ENCODE data around the gene CEND1. TPM values are rescaled to one million over a fixed set of nuclear protein-coding genes. Genes with fewer than 3 reads are reported as not detected.
A peak's percentile ranks its signal among the peaks of the same experiment; 100 is the strongest.

CEND1 gene
- total and polyA plus RNA-seq, 8 donors, result 0.23 TPM; not detected in 7

DNA sequence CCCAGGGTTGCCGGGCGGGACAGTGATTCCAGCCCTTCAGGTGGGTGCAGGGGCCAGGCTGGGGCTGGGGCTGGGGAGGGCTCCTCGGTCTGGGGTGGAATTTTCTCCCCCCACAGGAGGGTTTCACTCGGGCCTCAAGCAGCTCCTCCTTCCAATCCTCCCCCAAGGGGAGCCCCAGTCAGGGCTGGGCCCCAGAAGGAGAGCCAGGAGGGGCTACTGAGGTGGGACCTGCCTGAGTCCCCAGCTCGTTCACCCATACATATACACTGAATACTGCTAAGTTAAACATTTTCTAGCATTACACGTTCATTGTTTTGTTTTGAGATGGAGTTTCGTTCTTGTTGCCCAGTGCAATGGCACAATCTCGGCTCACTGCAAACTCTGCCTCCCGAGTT, 36.3 kb upstream of the CEND1 start:
- intact Hi-C loops (cut with DNase I; ENCODE audit: low total_unique reads), result no loop called here
- peak overlapping the region; percentile 89 to 96 (median 94) for H3K27ac ChIP-seq

DNA sequence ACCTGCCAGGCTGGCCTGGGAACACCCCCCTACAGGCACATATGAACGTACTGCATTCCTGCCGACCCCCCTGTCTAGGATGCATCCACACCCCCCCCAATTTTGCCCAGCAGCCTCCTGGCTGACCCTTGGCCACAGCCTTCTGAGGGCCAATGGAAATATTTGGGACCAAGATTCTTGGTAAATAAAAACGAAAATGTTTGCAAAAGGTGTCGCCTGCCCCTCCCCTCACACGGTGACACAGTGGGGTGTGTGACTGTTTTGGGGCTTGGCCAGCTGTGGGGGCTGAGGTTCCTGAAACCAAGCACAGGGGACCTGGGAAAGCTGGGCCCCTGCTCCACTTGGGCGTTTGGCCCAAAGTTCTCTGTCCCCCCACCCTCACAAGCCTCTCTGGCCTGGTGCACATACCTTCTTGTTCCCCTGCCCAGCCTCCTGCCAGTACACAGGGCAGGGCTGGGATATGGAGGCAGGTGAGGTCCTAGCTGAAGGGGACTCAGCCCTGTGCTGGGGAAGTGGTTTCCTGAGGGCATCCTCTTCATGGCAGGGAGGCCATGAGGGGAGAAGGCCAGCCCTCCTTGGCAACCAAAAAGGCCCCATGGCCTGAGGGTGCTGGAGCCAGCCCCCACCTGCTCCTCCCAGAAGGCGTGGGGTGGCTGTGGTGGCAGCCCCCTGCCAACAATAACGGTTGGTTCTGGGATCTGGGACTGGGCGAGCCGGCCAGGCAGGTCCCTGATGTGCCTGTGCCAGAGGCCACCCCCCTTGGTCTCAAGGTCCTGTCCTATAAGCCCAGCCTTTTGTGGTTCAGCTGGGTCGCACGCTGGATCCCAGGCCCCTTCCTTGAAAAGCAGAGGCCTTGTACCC, 35.7 kb upstream of the CEND1 start:
- Histone ChIP-seq H3K27ac (peak overlapping the region; percentile 89 to 96 (median 94)), H3K9me3 (no peaks in the 10 kb centered on the region), H3K4me3 (peak overlapping the region in 1 of 4 donors; percentile 54), H3K4me1 (peaks cover 86 to 100% (median 97%) of the 10 kb centered on the region in 4 donors), H3K27me3 (peaks cover 0 to 68% (median 29%) of the 10 kb centered on the region in 3 donors), H3K36me3 (peaks cover 32 to 44% (median 43%) of the 10 kb centered on the region in 4 donors)
- DNase-seq, result peak; percentile 85 to 87
- WGBS, 5 donors, result 32 to 63% (median 38%) methylated on average over 6 to 12 of the region's 12 CpGs
- TF ChIP-seq CTCF (IDR thresholded peaks at IDR 0.05) (no peak), POLR2AphosphoS5 (IDR thresholded peaks at IDR 0.05) (peak in 1 of 3 donors; percentile 31)
- intact Hi-C loops (cut with DNase I; ENCODE audit: low total_unique reads), result no loop called here

More for the DNA sequence above, 36.3 kb upstream of the CEND1 start:
- Histone ChIP-seq H3K4me1 (peaks cover 86 to 100% (median 97%) of the 10 kb centered on the region in 4 donors), H3K27me3 (peaks cover 0 to 75% (median 36%) of the 10 kb centered on the region in 3 donors), H3K4me3 (peak overlapping the region in 3 of 4 donors; percentile 46 to 56 (median 54)), H3K36me3 (peaks cover 32 to 44% (median 43%) of the 10 kb centered on the region in 4 donors), H3K9me3 (no peaks in the 10 kb centered on the region)
- WGBS, 5 donors, result 28 to 57% (median 40%) methylated on average over 7 to 9 of the region's 9 CpGs
- no peak for DNase-seq
- no peak for TF ChIP-seq CTCF (IDR thresholded peaks at IDR 0.05)
- no peak for TF ChIP-seq POLR2A (IDR thresholded peaks at IDR 0.05)
- TF ChIP-seq POLR2AphosphoS5 (IDR thresholded peaks at IDR 0.05), result no peak
- no peak for TF ChIP-seq EP300 (IDR thresholded peaks at IDR 0.05)

DNA sequence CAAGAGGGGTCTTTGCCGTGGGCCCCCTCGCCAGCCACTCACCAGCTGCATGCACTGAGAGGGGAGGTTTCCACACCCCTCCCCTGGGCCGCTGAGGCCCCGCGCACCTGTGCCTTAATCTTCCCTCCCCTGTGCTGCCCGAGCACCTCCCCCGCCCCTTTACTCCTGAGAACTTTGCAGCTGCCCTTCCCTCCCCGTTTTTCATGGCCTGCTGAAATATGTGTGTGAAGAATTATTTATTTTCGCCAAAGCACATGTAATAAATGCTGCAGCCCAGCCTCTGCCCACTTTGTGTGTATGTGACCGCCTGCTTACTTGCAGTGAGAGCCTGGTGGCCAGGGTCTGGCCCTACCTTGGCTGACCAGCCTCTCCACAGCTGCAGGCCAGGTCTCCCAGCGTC, 35.1 kb upstream of the CEND1 start:
- Histone ChIP-seq H3K36me3 (peaks cover 32 to 44% (median 43%) of the 10 kb centered on the region in 4 donors), H3K9me3 (no peaks in the 10 kb centered on the region), H3K4me1 (peaks cover 84 to 99% (median 95%) of the 10 kb centered on the region in 4 donors), H3K27me3 (peaks cover 0 to 62% (median 23%) of the 10 kb centered on the region in 3 donors), H3K27ac (peak overlapping the region; percentile 89 to 96 (median 94)), H3K4me3 (peak overlapping the region in 1 of 4 donors; percentile 21)
- DNase-seq, result peak in 1 of 2 donors; percentile 74
- intact Hi-C loops (cut with DNase I; ENCODE audit: low total_unique reads), result no loop called here
- TF ChIP-seq EP300 (IDR thresholded peaks at IDR 0.05), result no peak
- no peak for TF ChIP-seq CTCF (IDR thresholded peaks at IDR 0.05)
- no peak for TF ChIP-seq POLR2AphosphoS5 (IDR thresholded peaks at IDR 0.05)
- no peak for TF ChIP-seq POLR2A (IDR thresholded peaks at IDR 0.05)
- WGBS, 5 donors, result 32 to 66% (median 53%) methylated on average over 10 to 11 of the region's 11 CpGs

DNA sequence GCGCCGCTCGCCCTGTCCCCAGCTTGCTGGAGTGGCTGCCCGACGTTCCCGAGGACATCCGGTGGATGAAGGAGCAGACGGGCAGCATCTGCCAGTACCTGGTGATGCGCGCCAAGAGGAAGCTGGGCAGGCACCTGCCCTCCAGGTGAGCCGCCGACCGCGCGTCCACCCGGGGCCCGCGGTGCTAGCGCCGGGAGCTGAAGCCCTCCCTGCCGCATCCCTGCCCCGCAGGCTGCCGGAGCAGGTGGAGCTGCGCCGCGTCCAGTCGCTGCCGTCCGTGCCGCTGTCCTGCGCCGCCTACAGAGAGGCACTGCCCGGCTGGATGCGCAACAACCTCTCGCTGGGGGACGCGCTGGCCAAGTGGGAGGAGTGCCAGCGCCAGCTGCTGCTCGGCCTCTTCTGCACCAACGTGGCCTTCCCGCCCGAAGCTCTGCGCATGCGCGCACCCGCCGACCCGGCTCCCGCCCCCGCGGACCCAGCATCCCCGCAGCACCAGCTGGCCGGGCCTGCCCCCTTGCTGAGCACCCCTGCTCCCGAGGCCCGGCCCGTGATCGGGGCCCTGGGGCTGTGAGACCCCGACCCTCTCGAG, 34.5 kb upstream of the CEND1 start:
- Histone ChIP-seq H3K27me3 (peaks cover 0 to 56% (median 17%) of the 10 kb centered on the region in 3 donors), H3K9me3 (no peaks in the 10 kb centered on the region), H3K4me3 (peak overlapping the region in 1 of 4 donors; percentile 21), H3K36me3 (peaks cover 32 to 44% (median 43%) of the 10 kb centered on the region in 4 donors), H3K27ac (peak overlapping the region; percentile 89 to 96 (median 94)), H3K4me1 (peaks cover 78 to 93% (median 90%) of the 10 kb centered on the region in 4 donors)
- DNase-seq, result peak; percentile 78 to 81
- intact Hi-C loops (cut with DNase I; ENCODE audit: low total_unique reads), result no loop called here
- 33 to 86% (median 51%) methylated on average over 4 to 59 of the region's 59 CpGs for WGBS, 5 donors
- TF ChIP-seq CTCF (IDR thresholded peaks at IDR 0.05) (no peak), POLR2AphosphoS5 (IDR thresholded peaks at IDR 0.05) (no peak)

Data from stomach (tissue), 9 donors.